ENCODE results near the gene RPRML. TPM values are rescaled to one million over a fixed set of nuclear protein-coding genes. Genes with fewer than 3 reads are reported as not detected.

The RPRML gene
- total RNA-seq, 1 donor from 2014 or later, result not detected

- Mint-ChIP-seq H3K27ac (no peak overlapping the region), H3K4me1 (ENCODE audit: low read depth) (peaks cover 37% of the 10 kb centered on the region), H3K27me3 (ENCODE audit: insufficient read depth) (no peaks in the 10 kb centered on the region), H3K36me3 (ENCODE audit: low read depth) (peaks cover 41% of the 10 kb centered on the region), H3K9me3 (no peaks in the 10 kb centered on the region), H3K4me3 (no peak overlapping the region)
- intact Hi-C loops (cut with micrococcal nuclease), result no loop called here
- DNase-seq (ENCODE audit: low spot score), result no peak
These were observed 49.0 kb downstream of the RPRML start for GRCh38 chr17:46930051-46930450.

GRCh38 chr17:46929413-46929812 is 49.6 kb downstream of the RPRML start:
- peaks cover 42% of the 10 kb centered on the region for H3K4me1 Mint-ChIP-seq (ENCODE audit: low read depth)
- H3K4me3 Mint-ChIP-seq, result no peak overlapping the region
- intact Hi-C loops (cut with micrococcal nuclease), result loop anchor here (10.0 kb wide), 2 partner anchors 255 to 1345 kb away; partner anchors contain the start of gene CDC27
- H3K27ac Mint-ChIP-seq, result no peak overlapping the region
- peaks cover 38% of the 10 kb centered on the region for H3K36me3 Mint-ChIP-seq (ENCODE audit: low read depth)
- no peaks in the 10 kb centered on the region for H3K27me3 Mint-ChIP-seq (ENCODE audit: insufficient read depth)
- DNase-seq (ENCODE audit: low spot score), result no peak
- H3K9me3 Mint-ChIP-seq, result no peaks in the 10 kb centered on the region

- H3K36me3 Mint-ChIP-seq (ENCODE audit: low read depth), result peaks cover 33% of the 10 kb centered on the region
- no peak for DNase-seq (ENCODE audit: low spot score)
- H3K27me3 Mint-ChIP-seq (ENCODE audit: insufficient read depth), result no peaks in the 10 kb centered on the region
- no peaks in the 10 kb centered on the region for H3K9me3 Mint-ChIP-seq
- peaks cover 50% of the 10 kb centered on the region for H3K4me1 Mint-ChIP-seq (ENCODE audit: low read depth)
- intact Hi-C loops (cut with micrococcal nuclease), result loop anchor here (10.0 kb wide), 2 partner anchors 256 to 1344 kb away; partner anchors contain the start of gene CDC27
- no peak overlapping the region for H3K27ac Mint-ChIP-seq
- H3K4me3 Mint-ChIP-seq, result no peak overlapping the region
These were observed 50.4 kb downstream of the RPRML start for GRCh38 chr17:46928467-46929261.

Other genes starting within 250 kb of the RPRML start
- 0.05 TPM in 1 of 2 replicates, not detected in the other for gene WNT3, start 160.6 kb downstream of the RPRML start, total RNA-seq
- not detected in 2 replicates for gene WNT9B, start 127.7 kb downstream of the RPRML start, total RNA-seq
- 59.4 and 62.7 TPM in 2 replicates for gene GOSR2, start 56.1 kb downstream of the RPRML start, total RNA-seq
- gene CDC27, start 210.0 kb upstream of the RPRML start, total RNA-seq, result 89.7 and 92.0 TPM in 2 replicates
- not detected in 2 replicates for gene MYL4, start 230.1 kb upstream of the RPRML start, total RNA-seq